GM18519 (cell line): Measurements from ENCODE around the gene GRK4.
"Not testable (repeated sequence)": the region's sequence is repeated elsewhere in the genome, so short reads cannot be mapped to it uniquely, and the experiment has no call there.

Experiments
- ATAC-seq: cut with Tn5 transposase; IDR thresholded peaks from one replicate; pipeline ENCODE4 v1.9.1; 2021; ENCODE audit warnings: mild to moderate bottlenecking, moderate library complexity; ENCODE audit not compliant: unreplicated experiment, low FRiP score

GRK4 gene

GRCh38 chr4:2930135-2930757, 33.1 kb upstream of the GRK4 start:
- ATAC-seq = no peak

DNA sequence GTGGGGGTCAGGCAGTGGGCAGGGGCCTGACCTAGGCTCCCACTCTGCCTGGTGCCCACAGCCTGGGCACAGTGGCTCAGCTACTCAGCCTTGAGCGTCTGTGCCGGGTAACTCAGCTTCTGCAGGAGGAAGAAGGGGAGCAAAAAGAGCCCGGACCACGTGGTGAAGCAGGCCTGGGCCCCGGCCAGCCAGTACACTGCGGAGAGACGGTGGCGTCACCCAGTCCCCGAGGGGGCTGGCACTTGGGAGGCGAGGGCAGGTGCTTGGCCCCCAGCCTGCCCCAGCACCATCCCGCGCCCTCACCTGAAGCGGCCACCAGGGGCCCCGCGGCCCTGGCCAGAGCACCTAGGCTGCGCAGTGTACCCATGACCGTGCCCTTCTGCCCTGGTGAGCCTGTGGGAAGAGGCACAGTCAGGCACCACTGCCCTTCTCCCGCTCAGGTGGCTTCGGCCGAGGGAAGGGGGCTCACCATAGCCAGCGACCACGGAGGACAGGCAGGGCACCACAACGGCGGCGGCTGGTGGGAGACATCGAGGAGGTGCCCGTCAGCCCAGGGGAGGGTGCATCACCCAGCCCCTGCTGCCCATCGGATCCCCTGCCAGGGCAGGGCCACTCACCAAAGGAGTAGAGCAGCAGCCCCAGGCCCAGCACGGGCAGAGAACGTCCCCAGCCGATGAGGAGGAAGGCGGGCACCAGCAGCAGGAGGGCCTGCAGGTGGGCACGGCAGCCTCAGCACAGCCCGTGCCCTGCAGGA, 32.4 kb upstream of the GRK4 start:
- ATAC-seq = no peak

- no peak for ATAC-seq
These were observed 31.7 kb upstream of the GRK4 start for GRCh38 chr4:2931512-2932301.

DNA sequence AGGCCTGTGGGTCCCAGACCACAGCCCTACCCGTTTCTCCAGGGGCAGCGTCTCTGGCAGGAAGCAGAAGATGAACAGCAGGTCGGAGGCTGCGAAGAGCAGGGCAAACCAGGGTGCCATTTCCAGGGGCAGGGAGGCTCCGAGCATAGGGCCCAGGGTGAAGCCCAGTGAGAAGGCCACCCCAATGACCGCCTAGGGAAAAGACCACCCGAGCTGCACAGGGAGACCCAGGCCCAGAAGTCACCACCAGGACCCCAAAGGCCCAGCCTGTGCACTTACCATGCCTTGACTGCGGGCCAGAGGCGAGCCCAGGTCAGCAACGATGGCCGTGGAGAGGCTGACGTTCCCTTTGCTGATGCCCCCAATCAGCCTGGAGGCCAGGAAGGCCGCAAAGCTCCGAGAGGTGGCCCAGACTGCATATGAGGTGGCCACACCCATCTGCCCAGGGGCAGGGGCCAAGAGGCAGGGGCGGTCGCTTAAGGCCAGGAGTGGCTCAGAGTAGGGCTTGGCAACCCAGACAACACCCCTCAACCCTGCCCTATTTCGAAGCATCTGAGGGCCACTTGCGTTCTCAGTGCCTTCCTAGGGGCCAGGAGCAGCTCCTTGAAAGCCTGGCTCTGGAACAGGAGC, 30.9 kb upstream of the GRK4 start:
- ATAC-seq = no peak

- no peak for ATAC-seq
These were observed 30.3 kb upstream of the GRK4 start for GRCh38 chr4:2932951-2933565.

DNA sequence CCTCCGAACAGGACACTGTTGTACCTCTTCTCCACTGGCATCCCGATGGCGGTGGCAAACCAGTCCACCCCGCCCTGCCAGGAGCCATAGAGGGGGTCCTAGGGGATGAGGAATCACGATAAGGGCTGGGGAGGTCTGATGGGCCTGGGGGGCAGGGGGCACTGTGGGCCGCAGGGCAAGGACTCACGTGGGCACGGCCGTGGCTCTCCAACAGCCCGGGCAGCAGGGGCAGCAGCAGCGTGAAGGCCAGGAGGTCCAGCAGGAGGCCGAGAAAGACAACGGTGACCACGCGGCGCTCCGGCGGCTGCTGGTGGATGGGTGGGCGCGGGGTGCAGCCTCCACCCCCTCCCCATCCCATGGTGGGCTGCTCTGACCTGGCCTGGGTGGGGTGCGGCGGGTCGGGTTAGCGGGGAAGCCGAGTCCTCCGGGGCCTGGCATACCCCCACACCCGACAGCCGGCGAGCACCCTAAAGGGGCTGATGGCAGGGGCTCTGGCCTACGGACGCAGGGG, 29.8 kb upstream of the GRK4 start:
- ATAC-seq = no peak

- ATAC-seq = no peak
These were observed 29.1 kb upstream of the GRK4 start for GRCh38 chr4:2934077-2934812.

DNA sequence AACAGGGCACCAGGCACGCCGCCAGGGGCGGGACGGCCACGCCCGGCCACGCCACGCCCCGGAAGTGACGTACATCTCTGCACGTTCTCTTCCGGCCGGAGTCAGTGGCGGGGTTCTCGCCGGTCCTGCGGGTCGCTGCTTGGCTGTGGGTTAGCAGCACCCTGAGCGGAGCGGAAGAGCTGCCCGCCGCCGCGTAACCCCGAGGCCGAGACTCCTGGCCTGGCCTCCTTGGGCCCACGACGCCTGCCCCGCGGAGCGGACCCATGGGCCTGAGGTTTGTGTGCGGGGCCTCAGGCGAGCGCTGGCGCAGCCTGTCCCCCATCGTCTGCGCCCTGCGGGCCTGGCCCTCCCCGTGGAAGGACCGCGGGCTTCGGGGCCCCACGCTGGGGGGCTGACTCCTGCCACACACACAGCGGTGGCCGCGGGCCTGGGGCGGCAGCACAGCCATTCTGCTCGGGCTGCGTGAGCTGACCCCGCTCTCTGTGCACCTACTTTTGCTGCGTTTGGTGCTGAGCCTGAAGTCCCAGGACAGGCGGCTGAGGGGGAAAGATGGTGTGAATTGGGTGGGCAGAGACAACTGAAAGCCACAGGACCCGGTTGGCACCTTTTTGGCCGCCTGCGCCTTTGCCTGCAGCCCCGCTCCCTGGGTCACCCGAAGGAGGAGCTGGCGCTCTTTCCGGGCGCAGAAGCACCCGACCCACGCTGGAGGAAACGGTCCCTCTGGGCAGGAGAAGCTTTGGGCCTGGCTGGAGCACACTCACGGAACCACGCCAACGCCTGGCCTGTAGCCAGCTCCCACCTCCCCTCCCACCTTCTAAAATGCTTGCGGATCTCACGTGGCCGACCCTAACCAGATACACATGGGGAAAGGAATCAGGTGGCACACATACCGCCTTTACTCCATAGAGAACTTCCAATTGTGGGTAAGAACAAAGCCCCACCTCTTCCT, 28.3 kb upstream of the GRK4 start:
- ATAC-seq = peak; percentile 35

GRCh38 chr4:2935762-2936743, 27.3 kb upstream of the GRK4 start:
- no peak for ATAC-seq

DNA sequence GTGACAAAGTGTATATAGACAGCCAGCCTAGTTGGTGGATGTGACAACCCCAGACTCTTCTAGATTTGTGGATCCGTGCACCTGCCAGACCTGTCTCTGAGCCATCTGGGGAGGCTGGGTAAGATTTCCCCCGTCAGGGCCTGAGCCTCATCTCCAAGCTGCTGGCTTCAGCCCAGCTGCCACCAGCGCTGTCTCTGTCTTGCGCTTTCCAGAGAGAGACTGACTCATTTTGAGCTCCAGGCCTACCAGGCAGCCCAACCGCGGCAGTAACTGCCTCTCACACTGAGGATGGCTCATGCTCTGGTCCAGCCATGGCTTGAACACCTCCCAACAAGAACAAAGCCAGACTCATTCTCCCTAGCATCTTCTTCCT, 26.6 kb upstream of the GRK4 start:
- ATAC-seq = no peak

GRCh38 chr4:2937146-2937857, 26.1 kb upstream of the GRK4 start:
- no peak for ATAC-seq

DNA sequence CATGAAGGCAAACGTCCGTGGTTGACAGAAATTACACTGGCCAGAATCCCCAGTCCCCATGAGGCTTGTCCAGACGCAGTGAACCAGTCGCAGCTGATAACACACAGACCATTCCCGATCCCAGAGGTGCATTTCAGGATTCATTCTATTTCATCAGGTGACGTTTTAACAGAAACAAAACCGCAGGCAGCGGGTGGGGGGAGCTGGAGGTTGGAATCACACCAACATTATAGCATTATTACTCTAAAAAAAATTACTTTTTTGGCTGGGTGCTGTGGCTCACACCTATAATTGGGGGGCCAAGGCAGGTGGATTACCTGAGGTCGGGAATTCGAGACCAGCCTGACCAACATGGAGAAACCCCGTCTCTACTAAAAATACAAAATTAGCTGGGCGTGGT, 25.4 kb upstream of the GRK4 start:
- no peak for ATAC-seq

- ATAC-seq = not testable (repeated sequence)
These were observed 25.0 kb upstream of the GRK4 start for GRCh38 chr4:2938411-2938810.

DNA sequence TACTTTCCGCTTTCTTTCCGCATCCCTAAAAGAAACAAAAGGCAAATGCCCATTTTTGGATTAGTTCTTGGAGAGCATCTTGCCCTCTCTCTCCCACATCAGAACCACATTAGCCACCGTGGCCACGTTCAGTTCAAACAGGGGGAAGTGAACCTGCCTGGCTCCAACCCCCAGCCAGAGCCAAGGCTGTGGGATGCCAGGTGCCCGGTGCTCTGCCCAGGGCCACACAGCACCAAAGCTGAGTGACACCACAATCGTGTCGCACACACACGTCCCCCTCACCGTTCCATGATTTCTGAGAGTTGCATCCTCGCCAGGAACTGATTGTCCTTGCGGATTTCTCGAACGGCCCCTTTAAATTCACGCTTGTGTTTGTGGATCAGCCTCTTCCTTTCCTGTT, 24.5 kb upstream of the GRK4 start:
- no peak for ATAC-seq

- ATAC-seq = no peak
These were observed 23.8 kb upstream of the GRK4 start for GRCh38 chr4:2939383-2940243.
